Transverse colon (tissue), 4 donors: ENCODE results near the gene TBC1D21. TPM values are rescaled to one million over a fixed set of nuclear protein-coding genes. Genes with fewer than 3 reads are reported as not detected.

Source experiments
- DNase-seq: peaks from one replicate; pipeline ENCODE4 v3.0.0-alpha.2; 2019
- H3K27ac ChIP-seq, 4 donors: fragments of 200-600 bp; sonication (generic); 2 replicates each; pipeline ENCODE4 v1.5.1; 2016 to 2018; ENCODE audit warnings: inconsistent platforms in 4 of 4
- H3K27me3 ChIP-seq: fragments of 200-600 bp; sonication (generic); 2 replicates; pipeline ENCODE4 v1.5.1; 2017; ENCODE audit warnings: inconsistent platforms
- H3K36me3 ChIP-seq, 4 donors: fragments of 200-600 bp; sonication (generic); 2 replicates each; pipeline ENCODE4 v1.5.1; 2017 to 2019; ENCODE audit warnings: inconsistent platforms in 4 of 4
- H3K4me1 ChIP-seq, 4 donors: fragments of 200-600 bp; sonication (generic); 2 replicates each; pipeline ENCODE4 v1.5.1; 2017 to 2020; ENCODE audit warnings: inconsistent platforms in 4 of 4
- H3K4me3 ChIP-seq, 4 donors: fragments of 200-600 bp; sonication (generic); 1 replicate in 1 of 4; 2 replicates in 3 of 4; pipeline versions ENCODE4 v1.5.1 to v1.6.1; 2017 to 2019; ENCODE audit warnings: inconsistent platforms in 4 of 4
- H3K9me3 ChIP-seq, 2 donors: fragments of 200-600 bp; sonication (generic); 2 replicates each; pipeline ENCODE4 v1.5.1; 2017 to 2019; ENCODE audit warnings: inconsistent platforms in 2 of 2
- CTCF ChIP-seq, 5 experiments: fragments of 200-600 bp in 3 of 5; fragments of 450-650 bp in 2 of 5; sonication (generic) in 3 of 5; IDR thresholded peaks; 1 replicate in 2 of 5; 2 replicates in 3 of 5; pipeline ENCODE4 v1.5.1; 2016 to 2017; ENCODE audit warnings: antibody characterized with exemption in 5 of 5, inconsistent platforms in 3 of 5, mild to moderate bottlenecking in 2 of 5, moderate library complexity in 1 of 5
- EP300 ChIP-seq: sonication (generic); formaldehyde crosslinking; IDR thresholded peaks from one replicate; pipeline ENCODE4 v1.6.1; 2017; ENCODE audit warnings: antibody characterized with exemption, low read depth
- POLR2A ChIP-seq: fragments of 450-650 bp; IDR thresholded peaks from one replicate; pipeline ENCODE4 v1.6.1; 2016; ENCODE audit warnings: antibody characterized with exemption, mild to moderate bottlenecking, moderate library complexity
- POLR2AphosphoS5 ChIP-seq, 3 donors: sonication (generic); formaldehyde crosslinking; IDR thresholded peaks; one replicate each; pipeline ENCODE4 v1.6.1; 2016; ENCODE audit warnings: antibody characterized with exemption in 3 of 3
- WGBS, 2 donors: methylation state at CpG; one replicate each; pipeline ENCODE4 v1.1.5; 2018; ENCODE audit warnings: low coverage in 1 of 2; 5-methylcytosine and 5-hydroxymethylcytosine counted together
- in situ Hi-C, 4 donors: fragments of 200-750 bp; cut with MboI; loops; one replicate each; pipeline versions ENCODE4 v1.15.0 to v1.15.1; 2017; ENCODE audit warnings: low sequenced_read_pairs in 3 of 4, low pct_ligation_motif_present in 1 of 4, low pct_unique_long_range_greater_than_20kb in 1 of 4
- intact Hi-C: fragments of 100-400 bp; cut with DNase I; formaldehyde crosslinking; loops from one replicate; pipeline ENCODE4 v1.15.1; 2023; ENCODE audit warnings: low total_unique reads
- total RNA-seq, 4 donors: library from RNA; depleted of rRNA; stranded (reverse); fragments of >200 nt; gene quantifications; one replicate each; pipeline ENCODE4 v1.1.0, GENCODE V29; 2016

Gene TBC1D21
- total RNA-seq, 4 donors from 2014 or later = not detected

DNA sequence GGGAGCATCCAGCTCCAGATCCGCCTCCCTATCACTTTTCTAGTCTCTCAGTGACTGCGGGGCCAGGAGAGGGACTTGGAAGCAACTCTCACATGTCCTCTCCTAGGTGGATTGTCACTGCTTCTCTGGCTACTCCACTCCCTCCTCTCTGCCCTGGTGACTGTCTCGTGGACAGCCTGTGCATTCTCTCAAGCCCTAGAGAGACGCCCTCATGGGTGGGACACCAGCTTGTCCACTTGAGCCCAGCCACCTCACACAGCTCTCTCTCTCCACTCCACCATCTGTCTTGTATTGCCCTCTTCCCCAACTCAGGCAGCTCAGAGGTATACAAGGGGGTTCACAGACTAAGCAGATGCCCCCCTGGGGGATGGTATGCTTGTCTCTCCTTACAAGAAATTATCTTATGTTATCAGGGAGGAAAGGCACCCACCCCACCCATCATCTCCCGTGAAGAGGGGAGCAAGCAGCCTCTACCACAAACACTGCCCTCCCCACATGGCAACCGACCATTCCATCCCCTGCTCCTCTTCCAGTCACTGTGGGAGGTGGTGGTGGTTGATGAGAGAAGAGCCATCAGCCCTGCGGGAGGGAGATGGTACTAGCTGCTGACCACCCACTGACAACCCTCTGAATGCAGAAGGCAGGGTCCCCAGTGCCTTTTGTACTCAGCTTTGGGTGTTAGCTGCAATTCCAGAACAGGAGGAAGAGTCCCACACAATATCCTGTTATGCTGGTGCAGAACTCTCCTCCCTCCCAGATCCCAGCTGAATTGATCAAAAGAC is 37.3 kb downstream of the TBC1D21 start:
- Histone ChIP-seq H3K36me3 (no peaks in the 10 kb centered on the region), H3K27ac (no peak overlapping the region), H3K4me1 (no peaks in the 10 kb centered on the region), H3K27me3 (no peaks in the 10 kb centered on the region), H3K4me3 (no peak overlapping the region), H3K9me3 (no peaks in the 10 kb centered on the region)
- intact Hi-C loops (no loop called here), in situ Hi-C loops (no loop called here)
- no peak for DNase-seq
- TF ChIP-seq POLR2AphosphoS5 (IDR thresholded peaks at IDR 0.05) (no peak), EP300 (no peak), POLR2A (no peak), CTCF (IDR thresholded peaks at IDR 0.05) (no peak)
- 64% methylated on average over 6 of the region's 7 CpGs; no CpG with 5 or more reads in 1 of the 2 donors for WGBS, 2 donors

- Histone ChIP-seq H3K27me3 (no peaks in the 10 kb centered on the region), H3K27ac (no peak overlapping the region), H3K36me3 (no peaks in the 10 kb centered on the region), H3K9me3 (peaks cover 0 to 5% of the 10 kb centered on the region in 2 donors), H3K4me3 (no peak overlapping the region), H3K4me1 (no peaks in the 10 kb centered on the region)
- no peak for DNase-seq
- intact Hi-C loops (no loop called here), in situ Hi-C loops (no loop called here)
- TF ChIP-seq POLR2AphosphoS5 (IDR thresholded peaks at IDR 0.05) = no peak
- no peak for TF ChIP-seq EP300
- no peak for TF ChIP-seq POLR2A
- no peak for TF ChIP-seq CTCF (IDR thresholded peaks at IDR 0.05)
- WGBS, 2 donors = 70 to 75% methylated on average over 6 to 7 of the region's 7 CpGs
Observed at GRCh38 chr15:73912030-73912596, 38.7 kb downstream of the TBC1D21 start.

- Histone ChIP-seq H3K4me1 (no peaks in the 10 kb centered on the region), H3K9me3 (peaks cover 0 to 5% of the 10 kb centered on the region in 2 donors), H3K27ac (no peak overlapping the region), H3K27me3 (no peaks in the 10 kb centered on the region), H3K4me3 (no peak overlapping the region), H3K36me3 (no peaks in the 10 kb centered on the region)
- DNase-seq = no peak
- TF ChIP-seq CTCF (IDR thresholded peaks at IDR 0.05) (no peak), POLR2AphosphoS5 (IDR thresholded peaks at IDR 0.05) (no peak), EP300 (no peak), POLR2A (no peak)
- in situ Hi-C loops (no loop called here), intact Hi-C loops (no loop called here)
- WGBS, 2 donors = 58 to 68% methylated on average over 2 to 3 of the region's 3 CpGs
Observed at GRCh38 chr15:73914145-73914544, 40.8 kb downstream of the TBC1D21 start.

- Histone ChIP-seq H3K9me3 (peaks cover 0 to 5% of the 10 kb centered on the region in 2 donors), H3K4me3 (no peak overlapping the region), H3K4me1 (no peaks in the 10 kb centered on the region), H3K27me3 (no peaks in the 10 kb centered on the region), H3K36me3 (no peaks in the 10 kb centered on the region), H3K27ac (no peak overlapping the region)
- TF ChIP-seq POLR2AphosphoS5 (IDR thresholded peaks at IDR 0.05) = no peak
- TF ChIP-seq POLR2A = no peak
- no peak for TF ChIP-seq EP300
- no peak for TF ChIP-seq CTCF (IDR thresholded peaks at IDR 0.05)
- in situ Hi-C loops = no loop called here
- 75 to 78% methylated on average over 2 of the region's 2 CpGs for WGBS, 2 donors
- intact Hi-C loops = no loop called here
- DNase-seq = no peak
Observed at GRCh38 chr15:73915082-73915481, 41.7 kb downstream of the TBC1D21 start.
